BLaER1 (cell line): Measurements from ENCODE around the gene IL5.

Experiments
- H3K27ac ChIP-seq: shearing (Covaris generic); formaldehyde crosslinking; 2 replicates; pipeline ENCODE4 v1.8.1; 2022
- H3K27me3 ChIP-seq: shearing (Covaris generic); formaldehyde crosslinking; 2 replicates; pipeline ENCODE4 v1.8.1; 2022
- H3K36me3 ChIP-seq: shearing (Covaris generic); formaldehyde crosslinking; 2 replicates; pipeline ENCODE4 v1.8.1; 2022
- H3K4me1 ChIP-seq: shearing (Covaris generic); formaldehyde crosslinking; 2 replicates; pipeline ENCODE4 v1.8.1; 2022
- H3K4me2 ChIP-seq: shearing (Covaris generic); formaldehyde crosslinking; 2 replicates; pipeline ENCODE4 v1.8.1; 2022
- H3K4me3 ChIP-seq: shearing (Covaris generic); formaldehyde crosslinking; 2 replicates; pipeline ENCODE4 v1.8.1; 2022
- H3K9ac ChIP-seq: shearing (Covaris generic); formaldehyde crosslinking; 2 replicates; pipeline ENCODE4 v1.8.1; 2022
- H3K9me3 ChIP-seq: shearing (Covaris generic); formaldehyde crosslinking; 2 replicates; pipeline ENCODE4 v1.8.1; 2022
- H4K20me1 ChIP-seq: shearing (Covaris generic); formaldehyde crosslinking; 2 replicates; pipeline ENCODE4 v1.8.1; 2022
- Cebpa-rat ChIP-seq: shearing (Covaris generic); IDR thresholded peaks from 2 replicates; pipeline ENCODE4 v1.8.1; 2022

The IL5 gene

GRCh38 chr5:132499440-132500243, 43.7 kb downstream of the IL5 start:
- Histone ChIP-seq H3K9ac (no peak overlapping the region), H4K20me1 (no peaks in the 10 kb centered on the region), H3K9me3 (no peaks in the 10 kb centered on the region), H3K27ac (peak overlapping the region; percentile 82), H3K4me1 (peaks cover 70% of the 10 kb centered on the region), H3K27me3 (no peaks in the 10 kb centered on the region), H3K36me3 (no peaks in the 10 kb centered on the region), H3K4me3 (no peak overlapping the region), H3K4me2 (peak overlapping the region; percentile 91)
- TF ChIP-seq Cebpa-rat: no peak

DNA sequence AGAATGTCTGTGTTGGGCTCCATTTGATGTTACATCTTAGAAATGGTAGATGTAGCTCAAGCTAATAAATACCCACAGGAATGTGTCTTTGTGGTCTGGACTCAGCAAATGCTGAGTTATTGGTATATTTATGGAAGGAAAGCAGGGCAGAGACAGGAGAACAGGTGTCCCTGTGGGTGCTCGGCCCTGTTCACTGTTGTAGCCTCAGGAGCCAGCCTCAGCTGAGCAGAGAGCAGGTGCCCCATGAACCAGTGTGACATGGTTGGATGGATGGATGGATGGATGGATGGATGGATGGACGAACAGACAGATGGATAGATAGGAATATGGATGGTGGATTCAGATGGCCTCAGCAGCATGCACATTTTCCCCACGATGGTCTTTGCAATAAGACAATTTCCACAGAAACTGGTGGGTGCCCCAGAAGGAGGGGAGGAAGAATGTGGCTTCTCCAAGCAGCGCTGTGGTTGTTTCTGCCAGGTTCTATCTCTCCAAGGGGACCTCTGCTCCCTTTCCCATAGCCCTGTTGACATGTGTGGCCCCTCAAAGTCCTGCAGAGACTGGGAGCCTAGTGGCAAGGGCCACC, 44.5 kb downstream of the IL5 start:
- Histone ChIP-seq H3K9ac (no peak overlapping the region), H3K4me1 (peaks cover 78% of the 10 kb centered on the region), H3K27ac (peak overlapping the region; percentile 82), H4K20me1 (no peaks in the 10 kb centered on the region), H3K27me3 (no peaks in the 10 kb centered on the region), H3K36me3 (no peaks in the 10 kb centered on the region), H3K9me3 (no peaks in the 10 kb centered on the region), H3K4me2 (peak overlapping the region; percentile 91), H3K4me3 (no peak overlapping the region)
- no peak for TF ChIP-seq Cebpa-rat

DNA sequence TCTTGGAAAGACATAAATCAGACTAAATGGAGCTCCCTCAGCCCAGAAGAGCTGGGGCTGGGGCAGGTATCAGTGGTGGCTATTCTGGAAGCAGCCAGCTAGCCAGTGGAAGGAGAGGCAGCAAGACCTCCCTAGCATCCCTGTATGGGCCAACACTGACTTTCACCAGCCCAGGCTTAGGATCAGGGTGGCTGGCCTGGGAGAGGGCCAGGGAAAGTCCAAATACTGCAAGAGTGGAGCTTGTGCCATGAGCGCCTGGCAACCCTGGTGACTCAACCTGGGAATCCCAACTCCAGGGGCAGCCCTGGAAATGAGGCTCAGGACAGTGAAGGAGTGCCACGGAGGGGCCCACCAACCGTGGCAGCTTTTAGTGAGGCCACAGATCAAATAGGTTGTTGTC, 45.2 kb downstream of the IL5 start:
- Histone ChIP-seq H4K20me1 (no peaks in the 10 kb centered on the region), H3K9me3 (no peaks in the 10 kb centered on the region), H3K4me3 (no peak overlapping the region), H3K9ac (no peak overlapping the region), H3K27me3 (no peaks in the 10 kb centered on the region), H3K36me3 (no peaks in the 10 kb centered on the region), H3K4me1 (peaks cover 85% of the 10 kb centered on the region), H3K4me2 (peak overlapping the region; percentile 91), H3K27ac (peak overlapping the region; percentile 82)
- TF ChIP-seq Cebpa-rat: no peak

DNA sequence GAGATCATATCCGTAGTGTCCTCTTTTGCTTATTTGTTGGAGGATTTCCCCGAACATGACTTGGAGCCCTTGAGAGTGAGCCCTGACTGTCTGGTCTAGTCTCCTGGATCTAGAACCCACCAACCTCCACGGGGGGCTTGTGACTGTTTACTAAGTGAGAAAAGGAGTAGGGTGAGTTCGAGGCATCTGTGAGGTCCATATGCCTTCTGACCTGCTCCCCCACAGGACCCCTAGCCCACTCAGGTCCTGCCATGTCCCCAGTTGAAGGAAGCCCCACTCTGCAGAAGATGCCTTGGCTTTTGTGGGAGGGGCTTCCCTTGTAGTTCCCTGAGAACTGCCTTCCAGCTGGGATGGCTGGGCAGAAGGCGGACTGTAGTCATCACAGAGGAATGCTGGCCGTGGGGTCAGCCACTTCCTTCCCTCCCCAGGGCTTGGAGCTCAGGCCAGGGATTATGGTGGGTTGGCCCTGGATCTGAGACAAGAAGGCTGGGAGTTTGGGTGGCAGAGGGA, 45.8 kb downstream of the IL5 start:
- no peaks in the 10 kb centered on the region for H3K27me3 ChIP-seq
- H3K27ac ChIP-seq: peak overlapping the region; percentile 82

DNA sequence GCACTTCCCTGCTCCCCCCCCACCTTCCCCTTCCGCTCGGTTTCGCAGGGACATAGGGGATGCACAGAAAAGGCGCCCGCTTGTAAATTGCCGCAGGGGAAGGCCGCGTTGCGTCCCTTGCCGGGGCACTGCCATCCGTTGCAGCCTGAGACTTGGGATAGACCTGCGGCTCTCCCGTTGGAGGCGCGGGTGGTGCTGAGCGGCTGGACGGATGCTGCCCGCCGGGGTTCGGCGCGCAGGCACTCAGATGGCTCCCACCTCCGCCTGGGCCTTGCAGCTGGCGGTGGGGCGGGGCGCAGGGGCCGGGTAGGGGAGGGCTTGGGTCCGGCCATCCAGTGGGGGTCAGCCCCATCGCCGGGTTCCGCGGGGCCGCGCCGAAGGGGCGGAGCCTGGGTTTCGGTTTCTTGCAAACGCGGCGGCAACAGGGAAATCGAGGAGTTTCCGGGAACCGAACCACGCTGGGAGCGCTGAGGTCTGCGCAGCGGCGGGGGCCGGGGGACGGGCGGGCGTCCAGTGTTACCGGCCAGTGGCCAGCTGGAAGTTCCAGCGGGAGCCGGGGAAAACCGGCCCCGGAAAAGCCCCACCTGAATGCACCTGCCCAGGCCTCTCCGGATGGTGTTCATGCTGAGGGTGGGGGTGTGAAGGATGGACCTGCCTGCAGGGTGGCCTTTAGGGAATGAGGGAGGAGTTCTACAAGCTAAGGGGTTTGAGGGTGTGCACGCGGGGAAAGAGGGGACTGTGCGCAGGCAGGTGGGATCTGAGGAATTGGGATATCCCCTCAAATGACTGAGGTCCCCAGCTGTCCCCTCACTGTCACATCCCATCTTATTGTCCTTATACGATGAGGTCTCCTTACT, 46.5 kb downstream of the IL5 start:
- no peaks in the 10 kb centered on the region for H3K27me3 ChIP-seq
- H4K20me1 ChIP-seq: no peaks in the 10 kb centered on the region
- peak overlapping the region; percentile 72 for H3K4me3 ChIP-seq
- H3K9me3 ChIP-seq: no peaks in the 10 kb centered on the region
- H3K27ac ChIP-seq: peak overlapping the region; percentile 82
- H3K4me2 ChIP-seq: peak overlapping the region; percentile 91
- TF ChIP-seq Cebpa-rat: no peak
- H3K9ac ChIP-seq: peak overlapping the region; percentile 78
- peaks cover 87% of the 10 kb centered on the region for H3K4me1 ChIP-seq
- H3K36me3 ChIP-seq: no peaks in the 10 kb centered on the region

More for the DNA sequence above, 45.8 kb downstream of the IL5 start:
- Histone ChIP-seq H3K4me1 (peaks cover 87% of the 10 kb centered on the region), H3K4me2 (peak overlapping the region; percentile 91), H3K9ac (peak overlapping the region; percentile 78), H4K20me1 (no peaks in the 10 kb centered on the region), H3K4me3 (peak overlapping the region; percentile 72), H3K9me3 (no peaks in the 10 kb centered on the region), H3K36me3 (no peaks in the 10 kb centered on the region)
- no peak for TF ChIP-seq Cebpa-rat

- Histone ChIP-seq H3K27me3 (no peaks in the 10 kb centered on the region), H3K4me3 (peak overlapping the region; percentile 72), H3K27ac (peak overlapping the region; percentile 82), H3K36me3 (no peaks in the 10 kb centered on the region), H4K20me1 (no peaks in the 10 kb centered on the region), H3K9ac (peak overlapping the region; percentile 78), H3K4me1 (peaks cover 87% of the 10 kb centered on the region), H3K4me2 (peak overlapping the region; percentile 91), H3K9me3 (no peaks in the 10 kb centered on the region)
- no peak for TF ChIP-seq Cebpa-rat
Observed at GRCh38 chr5:132496191-132496630, 47.1 kb downstream of the IL5 start.

- no peak for TF ChIP-seq Cebpa-rat
Observed at GRCh38 chr5:132495667-132496190, 47.6 kb downstream of the IL5 start.

DNA sequence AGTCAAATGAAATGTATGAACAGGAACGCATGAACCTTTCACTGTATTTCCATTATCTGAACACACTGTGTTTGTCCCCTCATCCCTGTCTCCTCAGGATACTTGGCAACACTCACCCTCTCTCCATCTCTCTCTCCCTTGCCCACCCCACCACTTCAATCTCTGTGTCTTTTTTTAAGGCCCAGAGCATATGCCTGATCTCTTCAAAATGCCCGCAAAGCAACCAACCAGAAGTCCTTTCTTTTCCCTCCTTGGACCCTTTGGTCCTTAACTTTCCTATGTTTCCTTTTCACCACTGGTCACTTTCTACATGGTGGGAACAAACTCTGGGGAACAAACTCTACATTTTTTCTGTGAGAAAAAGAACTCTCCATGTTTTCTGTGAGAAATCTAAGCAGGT, 49.5 kb downstream of the IL5 start:
- H3K4me1 ChIP-seq: peaks cover 72% of the 10 kb centered on the region
- no peak overlapping the region for H3K4me3 ChIP-seq
- H3K4me2 ChIP-seq: peak overlapping the region; percentile 91
- no peaks in the 10 kb centered on the region for H3K27me3 ChIP-seq
- H3K9ac ChIP-seq: no peak overlapping the region
- peaks cover 9% of the 10 kb centered on the region for H3K36me3 ChIP-seq
- peak overlapping the region; percentile 82; the same call in 1 of the 2 replicates for H3K27ac ChIP-seq
- H3K9me3 ChIP-seq: no peaks in the 10 kb centered on the region
- H4K20me1 ChIP-seq: peaks cover 17% of the 10 kb centered on the region
- no peak for TF ChIP-seq Cebpa-rat

More at GRCh38 chr5:132495667-132496190, 47.6 kb downstream of the IL5 start:
- Histone ChIP-seq H3K4me2 (peak overlapping the region; percentile 91), H3K9ac (peak overlapping the region; percentile 78), H3K4me1 (peaks cover 85% of the 10 kb centered on the region), H3K27me3 (no peaks in the 10 kb centered on the region), H4K20me1 (no peaks in the 10 kb centered on the region), H3K36me3 (no peaks in the 10 kb centered on the region), H3K9me3 (no peaks in the 10 kb centered on the region), H3K27ac (peak overlapping the region; percentile 82), H3K4me3 (peak overlapping the region; percentile 72)

GRCh38 chr5:132493241-132493640, 50.1 kb downstream of the IL5 start:
- H3K9me3 ChIP-seq: no peaks in the 10 kb centered on the region
- H3K27ac ChIP-seq: no peak overlapping the region
- peak overlapping the region; percentile 91; the same call in 1 of the 2 replicates for H3K4me2 ChIP-seq
- peaks cover 72% of the 10 kb centered on the region for H3K4me1 ChIP-seq
- H3K27me3 ChIP-seq: no peaks in the 10 kb centered on the region
- no peak overlapping the region for H3K4me3 ChIP-seq
- peaks cover 23% of the 10 kb centered on the region for H4K20me1 ChIP-seq
- peaks cover 15% of the 10 kb centered on the region for H3K36me3 ChIP-seq
- no peak for TF ChIP-seq Cebpa-rat
- no peak overlapping the region for H3K9ac ChIP-seq
